Activated CD4-positive, alpha-beta memory T cell treated with anti-CD3 and anti-CD28 coated beads for 36 hours (primary cell): Measurements from ENCODE around the gene NBPF6. TPM values are rescaled to one million over a fixed set of nuclear protein-coding genes. Genes with fewer than 3 reads are reported as not detected.
"Not testable (repeated sequence)": the region's sequence is repeated elsewhere in the genome, so short reads cannot be mapped to it uniquely, and the experiment has no call there.

Experiments
- CTCF ChIA-PET: fragments of 350-600 bp; sonication (Branson Sonifier 250); formaldehyde crosslinking; loops from one replicate; lab custom pipeline; 2021; ENCODE audit warnings: antibody characterized with exemption, inconsistent platforms; lab: Charles Lee
- POLR2A ChIA-PET: fragments of 350-600 bp; sonication (Branson Sonifier 250); formaldehyde crosslinking; loops from one replicate; lab custom pipeline; 2021; ENCODE audit warnings: antibody characterized with exemption; lab: Charles Lee
- DNase-seq: peaks from one replicate; pipeline ENCODE4 v3.0.0-alpha.2; 2020
- H3K27ac Mint-ChIP-seq: one replicate; pipeline ENCODE4 v1.8.0; 2021; ENCODE audit warnings: mixed read lengths
- H3K27me3 Mint-ChIP-seq: one replicate; pipeline ENCODE4 v1.8.0; 2021; ENCODE audit warnings: mixed read lengths
- H3K36me3 Mint-ChIP-seq: one replicate; pipeline ENCODE4 v1.8.0; 2021; ENCODE audit warnings: mixed read lengths
- H3K4me1 Mint-ChIP-seq: one replicate; pipeline ENCODE4 v1.8.0; 2021; ENCODE audit warnings: low read depth, mixed read lengths
- H3K4me3 Mint-ChIP-seq: one replicate; pipeline ENCODE4 v1.8.0; 2021; ENCODE audit warnings: mild to moderate bottlenecking, mixed read lengths
- H3K9me3 Mint-ChIP-seq: one replicate; pipeline ENCODE4 v1.8.0; 2021; ENCODE audit warnings: mixed read lengths
- intact Hi-C: fragments of 100-400 bp; cut with micrococcal nuclease; formaldehyde crosslinking; loops from one replicate; pipeline ENCODE4 v1.15.1; 2023
- total RNA-seq, 2 experiments: library from RNA; stranded (reverse); gene quantifications; one replicate each; pipeline ENCODE4 v1.2.3, GENCODE V29; 2021

The NBPF6 gene
- total RNA-seq, 2 experiments from 2014 or later: 0.12 TPM; not detected in 1

GRCh38 chr1:108466166-108466565, 16.0 kb downstream of the NBPF6 start:
- H3K27ac Mint-ChIP-seq: not testable (repeated sequence)

GRCh38 chr1:108467155-108467554, 17.0 kb downstream of the NBPF6 start:
- H3K4me3 Mint-ChIP-seq, H3K27me3 Mint-ChIP-seq, H3K27ac Mint-ChIP-seq, DNase-seq, POLR2A ChIA-PET, H3K9me3 Mint-ChIP-seq, H3K36me3 Mint-ChIP-seq, CTCF ChIA-PET, H3K4me1 Mint-ChIP-seq, intact Hi-C loops: not testable (repeated sequence)

More at GRCh38 chr1:108466166-108466565, 16.0 kb downstream of the NBPF6 start:
- DNase-seq, H3K4me3 Mint-ChIP-seq, H3K9me3 Mint-ChIP-seq, intact Hi-C loops, CTCF ChIA-PET, POLR2A ChIA-PET, H3K27me3 Mint-ChIP-seq, H3K4me1 Mint-ChIP-seq, H3K36me3 Mint-ChIP-seq: not testable (repeated sequence)

GRCh38 chr1:108470750-108471149, 20.6 kb downstream of the NBPF6 start:
- intact Hi-C loops: not testable (repeated sequence)

GRCh38 chr1:108474516-108474915, 24.4 kb downstream of the NBPF6 start:
- H3K27ac Mint-ChIP-seq, intact Hi-C loops, CTCF ChIA-PET, POLR2A ChIA-PET, H3K4me3 Mint-ChIP-seq, H3K36me3 Mint-ChIP-seq, H3K4me1 Mint-ChIP-seq, DNase-seq: not testable (repeated sequence)
- peaks cover 18% of the 10 kb centered on the region for H3K9me3 Mint-ChIP-seq
- peaks cover 14% of the 10 kb centered on the region for H3K27me3 Mint-ChIP-seq

More at GRCh38 chr1:108470750-108471149, 20.6 kb downstream of the NBPF6 start:
- H3K9me3 Mint-ChIP-seq, H3K4me1 Mint-ChIP-seq, H3K36me3 Mint-ChIP-seq, CTCF ChIA-PET, DNase-seq, H3K4me3 Mint-ChIP-seq, H3K27ac Mint-ChIP-seq, POLR2A ChIA-PET: not testable (repeated sequence)
- peaks cover 20% of the 10 kb centered on the region for H3K27me3 Mint-ChIP-seq

- no peak overlapping the region for H3K4me3 Mint-ChIP-seq
- intact Hi-C loops: no loop called here
- H3K9me3 Mint-ChIP-seq: peaks cover 24% of the 10 kb centered on the region
- H3K27me3 Mint-ChIP-seq: peaks cover 18% of the 10 kb centered on the region
- no peak for DNase-seq
- ChIA-PET CTCF (no interaction called here), POLR2A (no interaction called here)
- peaks cover 5% of the 10 kb centered on the region for H3K36me3 Mint-ChIP-seq
- no peaks in the 10 kb centered on the region for H3K4me1 Mint-ChIP-seq
- H3K27ac Mint-ChIP-seq: no peak overlapping the region
Measured at GRCh38 chr1:108478429-108479015, 28.4 kb downstream of the NBPF6 start.

- peaks cover 30% of the 10 kb centered on the region for H3K9me3 Mint-ChIP-seq
- ChIA-PET CTCF (interaction anchor here (0.5 kb wide), 1 partner anchor 268 kb away, joined by 3 read pairs; no protein-coding TSS in a partner anchor), POLR2A (no interaction called here)
- no peaks in the 10 kb centered on the region for H3K4me1 Mint-ChIP-seq
- H3K27me3 Mint-ChIP-seq: peaks cover 11% of the 10 kb centered on the region
- no peak for DNase-seq
- intact Hi-C loops: no loop called here
- peaks cover 5% of the 10 kb centered on the region for H3K36me3 Mint-ChIP-seq
- no peak overlapping the region for H3K4me3 Mint-ChIP-seq
- H3K27ac Mint-ChIP-seq: no peak overlapping the region
Measured at GRCh38 chr1:108482708-108483107, 32.6 kb downstream of the NBPF6 start.

- H3K27ac Mint-ChIP-seq, CTCF ChIA-PET, H3K4me3 Mint-ChIP-seq, H3K36me3 Mint-ChIP-seq, DNase-seq, H3K4me1 Mint-ChIP-seq, POLR2A ChIA-PET, intact Hi-C loops, H3K27me3 Mint-ChIP-seq: not testable (repeated sequence)
- H3K9me3 Mint-ChIP-seq: peaks cover 11% of the 10 kb centered on the region
Measured at GRCh38 chr1:108485990-108486389, 35.8 kb downstream of the NBPF6 start.

- H3K4me1 Mint-ChIP-seq, H3K4me3 Mint-ChIP-seq, POLR2A ChIA-PET, H3K36me3 Mint-ChIP-seq, intact Hi-C loops, H3K27ac Mint-ChIP-seq, H3K27me3 Mint-ChIP-seq, DNase-seq, CTCF ChIA-PET: not testable (repeated sequence)
- H3K9me3 Mint-ChIP-seq: peaks cover 11% of the 10 kb centered on the region
Measured at GRCh38 chr1:108486707-108487106, 36.6 kb downstream of the NBPF6 start.

- intact Hi-C loops, H3K27me3 Mint-ChIP-seq, H3K36me3 Mint-ChIP-seq, H3K27ac Mint-ChIP-seq, CTCF ChIA-PET, H3K9me3 Mint-ChIP-seq, H3K4me1 Mint-ChIP-seq, POLR2A ChIA-PET, H3K4me3 Mint-ChIP-seq, DNase-seq: not testable (repeated sequence)
Measured at GRCh38 chr1:108495008-108495407, 44.9 kb downstream of the NBPF6 start.

GRCh38 chr1:108496856-108497255, 46.7 kb downstream of the NBPF6 start:
- POLR2A ChIA-PET, CTCF ChIA-PET, H3K27ac Mint-ChIP-seq: not testable (repeated sequence)

GRCh38 chr1:108502138-108502537, 52.0 kb downstream of the NBPF6 start:
- DNase-seq: no peak
- no peak overlapping the region for H3K4me3 Mint-ChIP-seq
- CTCF ChIA-PET: interaction anchor here (0.9 to 2.4 kb wide), 3 partner anchors 10 to 143 kb away, joined by 3 to 8 read pairs (median 4); no protein-coding TSS in a partner anchor
- H3K4me1 Mint-ChIP-seq: peaks cover 1% of the 10 kb centered on the region
- POLR2A ChIA-PET: no interaction called here
- no peaks in the 10 kb centered on the region for H3K36me3 Mint-ChIP-seq
- peaks cover 20% of the 10 kb centered on the region for H3K27me3 Mint-ChIP-seq
- intact Hi-C loops: loop anchor here (5.0 kb wide), 2 partner anchors 190 to 300 kb away; partner anchors contain the start of genes PRPF38B and SLC25A24
- H3K9me3 Mint-ChIP-seq: no peaks in the 10 kb centered on the region
- no peak overlapping the region for H3K27ac Mint-ChIP-seq

More at GRCh38 chr1:108496856-108497255, 46.7 kb downstream of the NBPF6 start:
- H3K27me3 Mint-ChIP-seq, H3K9me3 Mint-ChIP-seq, H3K4me1 Mint-ChIP-seq, H3K36me3 Mint-ChIP-seq, intact Hi-C loops, DNase-seq, H3K4me3 Mint-ChIP-seq: not testable (repeated sequence)

GRCh38 chr1:108502624-108503023, 52.5 kb downstream of the NBPF6 start:
- Mint-ChIP-seq H3K27me3 (peaks cover 20% of the 10 kb centered on the region), H3K4me1 (peaks cover 1% of the 10 kb centered on the region), H3K4me3 (no peak overlapping the region), H3K36me3 (no peaks in the 10 kb centered on the region), H3K9me3 (no peaks in the 10 kb centered on the region), H3K27ac (no peak overlapping the region)
- intact Hi-C loops: loop anchor here (5.0 kb wide), 2 partner anchors 190 to 300 kb away; partner anchors contain the start of genes PRPF38B and SLC25A24
- CTCF ChIA-PET: interaction anchor here (0.9 to 2.4 kb wide), 3 partner anchors 9 to 143 kb away, joined by 3 to 8 read pairs (median 4); no protein-coding TSS in a partner anchor
- DNase-seq: no peak
- POLR2A ChIA-PET: no interaction called here
